ENCODE results near the gene FAM185A. TPM values are rescaled to one million over a fixed set of nuclear protein-coding genes. Genes with fewer than 3 reads are reported as not detected.

The FAM185A gene
- total RNA-seq, 1 experiment from 2014 or later: 12.8 TPM

- intact Hi-C loops (cut with micrococcal nuclease; ENCODE audit: unreplicated experiment): no loop called here
- no peak overlapping the region for H3K4me3 ChIP-seq (ENCODE audit: low read depth, low read length)
- Mint-ChIP-seq H3K9me3 (ENCODE audit: unreplicated experiment) (no peaks in the 10 kb centered on the region), H3K4me1 (ENCODE audit: low read depth, unreplicated experiment) (no peaks in the 10 kb centered on the region), H3K36me3 (ENCODE audit: insufficient read depth, unreplicated experiment) (no peaks in the 10 kb centered on the region), H3K27ac (ENCODE audit: unreplicated experiment) (no peak overlapping the region), H3K4me3 (ENCODE audit: unreplicated experiment) (no peak overlapping the region), H3K27me3 (ENCODE audit: insufficient read depth, unreplicated experiment) (no peaks in the 10 kb centered on the region)
- H3K4me1 ChIP-seq: 0 out of 2 replicates have a peak, but pooled peaks cover 3% of the 10 kb centered on the region
- no peaks in the 10 kb centered on the region for H3K9me3 ChIP-seq
- DNase-seq: no peak
- ChIA-PET CTCF (no interaction called here), POLR2A (no interaction called here)
- no peaks in the 10 kb centered on the region for H3K36me3 ChIP-seq (ENCODE audit: control insufficient read depth, insufficient read depth, low read length)
- H3K27me3 ChIP-seq (replicated peaks; ENCODE audit: control insufficient read depth, insufficient read depth, low read length): no peaks in the 10 kb centered on the region
- TF ChIP-seq, protein P1, sequence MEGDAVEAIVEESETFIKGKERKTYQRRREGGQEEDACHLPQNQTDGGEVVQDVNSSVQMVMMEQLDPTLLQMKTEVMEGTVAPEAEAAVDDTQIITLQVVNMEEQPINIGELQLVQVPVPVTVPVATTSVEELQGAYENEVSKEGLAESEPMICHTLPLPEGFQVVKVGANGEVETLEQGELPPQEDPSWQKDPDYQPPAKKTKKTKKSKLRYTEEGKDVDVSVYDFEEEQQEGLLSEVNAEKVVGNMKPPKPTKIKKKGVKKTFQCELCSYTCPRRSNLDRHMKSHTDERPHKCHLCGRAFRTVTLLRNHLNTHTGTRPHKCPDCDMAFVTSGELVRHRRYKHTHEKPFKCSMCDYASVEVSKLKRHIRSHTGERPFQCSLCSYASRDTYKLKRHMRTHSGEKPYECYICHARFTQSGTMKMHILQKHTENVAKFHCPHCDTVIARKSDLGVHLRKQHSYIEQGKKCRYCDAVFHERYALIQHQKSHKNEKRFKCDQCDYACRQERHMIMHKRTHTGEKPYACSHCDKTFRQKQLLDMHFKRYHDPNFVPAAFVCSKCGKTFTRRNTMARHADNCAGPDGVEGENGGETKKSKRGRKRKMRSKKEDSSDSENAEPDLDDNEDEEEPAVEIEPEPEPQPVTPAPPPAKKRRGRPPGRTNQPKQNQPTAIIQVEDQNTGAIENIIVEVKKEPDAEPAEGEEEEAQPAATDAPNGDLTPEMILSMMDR (IDR thresholded peaks at IDR 0.05; ENCODE audit: insufficient read depth in 1 of 2, low read depth in 1 of 2, low read length in 1 of 2, severe bottlenecking in 1 of 2, unreplicated experiment in 1 of 2): no peak
- no TSS peak for BruUV-seq (replicated peaks)
These were observed 69.1 kb downstream of the FAM185A start for GRCh38 chr7:102817616-102818573.

DNA sequence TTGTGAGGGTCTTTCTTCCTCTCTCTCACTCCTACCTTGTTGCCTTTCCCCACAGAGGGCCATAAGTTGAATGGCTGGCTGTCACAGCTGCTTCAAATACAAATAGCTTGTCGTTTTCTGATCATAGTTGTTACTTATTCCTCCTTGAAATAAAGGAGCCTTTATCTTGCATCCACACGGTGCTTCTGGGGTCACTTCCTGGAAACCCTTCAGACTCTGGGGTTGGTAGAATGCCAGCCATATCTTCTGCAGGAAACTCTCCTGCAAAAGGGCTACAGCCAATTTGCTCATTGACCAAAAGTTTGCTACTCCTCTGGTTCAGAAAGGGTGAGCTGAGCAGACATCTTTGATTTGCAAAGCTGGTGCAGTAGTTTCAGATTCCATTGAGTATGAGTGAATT is 70.4 kb downstream of the FAM185A start:
- H3K4me3 ChIP-seq (ENCODE audit: low read depth, low read length): no peak overlapping the region
- Mint-ChIP-seq H3K27ac (ENCODE audit: unreplicated experiment) (no peak overlapping the region), H3K27me3 (ENCODE audit: insufficient read depth, unreplicated experiment) (no peaks in the 10 kb centered on the region), H3K36me3 (ENCODE audit: insufficient read depth, unreplicated experiment) (no peaks in the 10 kb centered on the region), H3K4me3 (ENCODE audit: unreplicated experiment) (no peak overlapping the region), H3K4me1 (ENCODE audit: low read depth, unreplicated experiment) (peaks cover 7% of the 10 kb centered on the region), H3K9me3 (ENCODE audit: unreplicated experiment) (no peaks in the 10 kb centered on the region)
- no peaks in the 10 kb centered on the region for H3K9me3 ChIP-seq
- H3K4me1 ChIP-seq: peaks cover 11% of the 10 kb centered on the region; the same call in 1 of the 2 replicates
- ChIA-PET POLR2A (no interaction called here), CTCF (no interaction called here)
- no peak for DNase-seq
- BruUV-seq (replicated peaks): no TSS peak
- no peaks in the 10 kb centered on the region for H3K36me3 ChIP-seq (ENCODE audit: control insufficient read depth, insufficient read depth, low read length)
- H3K27me3 ChIP-seq (replicated peaks; ENCODE audit: control insufficient read depth, insufficient read depth, low read length): no peaks in the 10 kb centered on the region
- intact Hi-C loops (cut with micrococcal nuclease; ENCODE audit: unreplicated experiment): no loop called here
- TF ChIP-seq, protein P1 (IDR thresholded peaks at IDR 0.05; ENCODE audit: insufficient read depth in 1 of 2, low read depth in 1 of 2, low read length in 1 of 2, severe bottlenecking in 1 of 2, unreplicated experiment in 1 of 2): no peak

DNA sequence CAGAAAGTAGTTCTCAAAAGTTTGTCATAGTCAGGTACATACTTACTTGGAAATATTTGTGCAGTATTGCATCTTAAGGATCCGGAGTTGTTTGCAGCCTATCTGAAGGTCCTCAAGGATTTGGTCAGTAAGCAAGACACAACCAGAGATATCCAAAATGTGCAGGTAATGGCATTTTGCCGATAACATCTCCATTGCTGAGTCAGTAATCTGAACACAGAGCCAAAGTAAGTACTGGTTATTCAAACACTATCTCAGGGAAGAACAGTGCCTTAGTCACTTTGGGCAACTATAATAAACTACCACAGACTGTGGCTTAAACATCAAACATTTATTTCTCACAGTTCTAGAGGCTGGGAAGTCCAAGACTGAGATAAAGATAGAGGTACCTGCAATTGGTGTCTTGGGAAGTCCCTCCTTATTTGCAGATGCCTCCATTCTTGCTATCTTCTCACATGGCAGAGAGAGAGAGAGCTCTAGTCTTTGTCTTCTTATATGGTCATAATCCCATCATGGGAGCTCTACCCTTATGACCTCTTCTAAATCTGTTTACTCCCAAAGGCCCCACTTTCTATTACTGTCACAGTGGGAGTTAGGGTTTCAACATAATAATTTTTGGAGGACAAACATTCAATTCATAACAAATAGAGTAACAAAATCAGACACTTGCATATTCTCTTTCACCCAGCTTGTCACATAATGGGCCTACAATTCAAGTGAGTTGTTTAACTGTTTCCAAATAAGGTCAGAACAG is 73.4 kb downstream of the FAM185A start:
- peaks cover 11% of the 10 kb centered on the region; the same call in 1 of the 2 replicates for H3K4me1 ChIP-seq
- Mint-ChIP-seq H3K4me1 (ENCODE audit: low read depth, unreplicated experiment) (peaks cover 7% of the 10 kb centered on the region), H3K4me3 (ENCODE audit: unreplicated experiment) (no peak overlapping the region), H3K27me3 (ENCODE audit: insufficient read depth, unreplicated experiment) (no peaks in the 10 kb centered on the region), H3K36me3 (ENCODE audit: insufficient read depth, unreplicated experiment) (no peaks in the 10 kb centered on the region), H3K27ac (ENCODE audit: unreplicated experiment) (no peak overlapping the region), H3K9me3 (ENCODE audit: unreplicated experiment) (no peaks in the 10 kb centered on the region)
- H3K27me3 ChIP-seq (replicated peaks; ENCODE audit: control insufficient read depth, insufficient read depth, low read length): no peaks in the 10 kb centered on the region
- intact Hi-C loops (cut with micrococcal nuclease; ENCODE audit: unreplicated experiment): no loop called here
- ChIA-PET POLR2A (no interaction called here), CTCF (no interaction called here)
- no peaks in the 10 kb centered on the region for H3K9me3 ChIP-seq
- DNase-seq: no peak
- H3K4me3 ChIP-seq (ENCODE audit: low read depth, low read length): no peak overlapping the region
- BruUV-seq (replicated peaks): no TSS peak
- TF ChIP-seq, protein P1 (IDR thresholded peaks at IDR 0.05; ENCODE audit: insufficient read depth in 1 of 2, low read depth in 1 of 2, low read length in 1 of 2, severe bottlenecking in 1 of 2, unreplicated experiment in 1 of 2): no peak
- no peaks in the 10 kb centered on the region for H3K36me3 ChIP-seq (ENCODE audit: control insufficient read depth, insufficient read depth, low read length)
